ENCODE measurements around the gene WRNIP1. TPM values are rescaled to one million over a fixed set of nuclear protein-coding genes. Genes with fewer than 3 reads are reported as not detected.

The WRNIP1 gene
- total RNA-seq, 1 donor from 2014 or later: 40.4 TPM

GRCh38 chr6:2821554-2821953 is 56.4 kb downstream of the WRNIP1 start:
- no peak for DNase-seq (ENCODE audit: low spot score, unreplicated experiment)
- no peak overlapping the region for H3K27ac Mint-ChIP-seq
- H3K27me3 Mint-ChIP-seq: no peaks in the 10 kb centered on the region
- peaks cover 9% of the 10 kb centered on the region for H3K9me3 Mint-ChIP-seq (ENCODE audit: low read depth)
- peaks cover 4% of the 10 kb centered on the region for H3K36me3 Mint-ChIP-seq (ENCODE audit: insufficient read depth)
- no peak for TF ChIP-seq CTCF (IDR thresholded peaks at IDR 0.05; ENCODE audit: unreplicated experiment)
- peaks cover 18% of the 10 kb centered on the region for H3K4me1 Mint-ChIP-seq (ENCODE audit: low read depth)
- H3K4me3 Mint-ChIP-seq (ENCODE audit: low read depth): no peak overlapping the region

DNA sequence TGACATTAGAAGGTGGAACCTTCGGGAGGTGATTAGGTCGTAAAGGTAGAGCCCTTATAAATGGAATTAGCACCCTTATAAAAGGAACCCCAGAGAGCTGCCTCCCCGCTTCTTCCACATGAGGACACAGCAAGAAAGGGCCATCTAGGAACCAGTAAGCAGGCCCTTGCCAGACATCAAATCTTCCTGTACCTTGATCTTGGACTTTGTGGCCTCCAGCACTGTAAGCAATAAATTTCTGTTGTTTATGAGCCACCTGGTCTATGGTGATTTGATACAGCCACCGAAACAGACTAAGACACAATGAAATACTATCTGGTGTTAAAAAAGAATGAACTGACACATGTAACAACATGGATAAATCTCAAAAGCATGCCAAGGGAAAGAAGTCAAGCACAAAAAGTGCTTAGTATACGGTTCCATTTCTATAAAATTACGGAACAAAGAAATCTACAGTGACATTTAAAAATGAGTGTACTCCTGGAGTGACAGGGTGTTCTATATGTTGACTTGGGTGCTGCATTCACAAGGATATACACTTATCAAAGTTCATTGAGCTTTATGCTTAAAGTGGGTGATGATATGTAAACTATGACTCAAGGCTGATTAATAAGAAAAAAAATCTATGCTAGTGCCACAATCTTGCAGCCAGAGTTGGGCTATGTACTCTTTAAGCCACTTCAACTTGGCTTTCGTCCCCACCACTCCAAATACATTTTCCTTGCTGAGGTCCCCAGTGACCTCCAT is 58.1 kb downstream of the WRNIP1 start:
- no peak overlapping the region for H3K27ac Mint-ChIP-seq
- no peak for DNase-seq (ENCODE audit: low spot score, unreplicated experiment)
- H3K36me3 Mint-ChIP-seq (ENCODE audit: insufficient read depth): peaks cover 4% of the 10 kb centered on the region
- no peak for TF ChIP-seq CTCF (IDR thresholded peaks at IDR 0.05; ENCODE audit: unreplicated experiment)
- H3K4me3 Mint-ChIP-seq (ENCODE audit: low read depth): no peak overlapping the region
- H3K27me3 Mint-ChIP-seq: no peaks in the 10 kb centered on the region
- no peaks in the 10 kb centered on the region for H3K9me3 Mint-ChIP-seq (ENCODE audit: low read depth)
- H3K4me1 Mint-ChIP-seq (ENCODE audit: low read depth): peaks cover 8% of the 10 kb centered on the region

GRCh38 chr6:2826131-2826530 is 60.9 kb downstream of the WRNIP1 start:
- no peaks in the 10 kb centered on the region for H3K9me3 Mint-ChIP-seq (ENCODE audit: low read depth)
- no peak overlapping the region for H3K27ac Mint-ChIP-seq
- no peak for DNase-seq (ENCODE audit: low spot score, unreplicated experiment)
- no peak for TF ChIP-seq CTCF (IDR thresholded peaks at IDR 0.05; ENCODE audit: unreplicated experiment)
- H3K4me1 Mint-ChIP-seq (ENCODE audit: low read depth): no peaks in the 10 kb centered on the region
- H3K4me3 Mint-ChIP-seq (ENCODE audit: low read depth): no peak overlapping the region
- no peaks in the 10 kb centered on the region for H3K27me3 Mint-ChIP-seq
- H3K36me3 Mint-ChIP-seq (ENCODE audit: insufficient read depth): peaks cover 11% of the 10 kb centered on the region

DNA sequence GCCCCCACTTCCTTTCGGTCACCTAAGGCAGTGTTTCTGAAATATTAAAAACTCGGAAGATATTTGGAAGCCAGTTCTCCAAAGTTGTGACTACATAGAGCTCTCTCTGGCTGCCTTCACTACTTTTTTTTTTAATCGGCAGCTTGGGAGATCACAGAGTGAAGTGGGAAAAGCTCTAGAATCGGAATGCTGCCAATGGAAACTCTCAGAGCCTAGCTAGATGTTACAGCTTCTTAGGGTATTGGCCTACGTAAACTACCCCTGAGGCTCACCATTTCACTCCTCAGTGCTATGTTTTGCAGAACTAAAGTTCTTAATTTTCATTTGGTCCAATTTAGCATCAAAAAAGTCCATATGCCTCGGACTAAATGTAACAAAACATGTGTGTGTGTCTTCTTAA is 61.9 kb downstream of the WRNIP1 start:
- no peak for TF ChIP-seq CTCF (IDR thresholded peaks at IDR 0.05; ENCODE audit: unreplicated experiment)
- Mint-ChIP-seq H3K36me3 (ENCODE audit: insufficient read depth) (peaks cover 12% of the 10 kb centered on the region), H3K4me1 (ENCODE audit: low read depth) (no peaks in the 10 kb centered on the region), H3K27me3 (no peaks in the 10 kb centered on the region), H3K27ac (no peak overlapping the region), H3K4me3 (ENCODE audit: low read depth) (no peak overlapping the region), H3K9me3 (ENCODE audit: low read depth) (no peaks in the 10 kb centered on the region)
- DNase-seq (ENCODE audit: low spot score, unreplicated experiment): no peak

- no peak for TF ChIP-seq CTCF (IDR thresholded peaks at IDR 0.05; ENCODE audit: unreplicated experiment)
- no peak overlapping the region for H3K4me3 Mint-ChIP-seq (ENCODE audit: low read depth)
- no peaks in the 10 kb centered on the region for H3K27me3 Mint-ChIP-seq
- H3K4me1 Mint-ChIP-seq (ENCODE audit: low read depth): no peaks in the 10 kb centered on the region
- H3K9me3 Mint-ChIP-seq (ENCODE audit: low read depth): no peaks in the 10 kb centered on the region
- H3K36me3 Mint-ChIP-seq (ENCODE audit: insufficient read depth): peaks cover 15% of the 10 kb centered on the region
- H3K27ac Mint-ChIP-seq: no peak overlapping the region
- no peak for DNase-seq (ENCODE audit: low spot score, unreplicated experiment)
Measured at GRCh38 chr6:2828629-2829028, 63.4 kb downstream of the WRNIP1 start.
